WTC11 (cell line): ENCODE data around the gene CTNNA3. TPM values are rescaled to one million over a fixed set of nuclear protein-coding genes. Genes with fewer than 3 reads are reported as not detected.

Experiments
- ATAC-seq: fragments of 200-7000 bp; cut with Tn5 transposase; 2 replicates; pipeline ENCODE4 v1.10.0; 2021; ENCODE audit warnings: mild to moderate bottlenecking, moderate library complexity
- CTCF ChIA-PET: fragments of 300-600 bp; sonication (Branson Sonifier 250); formaldehyde crosslinking; loops from one replicate; lab custom pipeline; 2021; ENCODE audit warnings: antibody characterized with exemption; lab: Charles Lee
- POLR2A ChIA-PET: fragments of 350-600 bp; sonication (Branson Sonifier 250); formaldehyde crosslinking; loops from one replicate; lab custom pipeline; 2021; ENCODE audit warnings: antibody characterized with exemption; lab: Charles Lee
- DNase-seq: peaks from one replicate; pipeline ENCODE4 v3.0.0; 2021; ENCODE audit warnings: low spot score
- H3K27ac Mint-ChIP-seq: 2 replicates; pipeline ENCODE4 v1.8.0; 2021; ENCODE audit warnings: mixed read lengths
- H3K27me3 Mint-ChIP-seq: 2 replicates; pipeline ENCODE4 v1.8.0; 2021; ENCODE audit warnings: low read depth, mild to moderate bottlenecking, moderate library complexity, mixed read lengths
- H3K36me3 Mint-ChIP-seq: 2 replicates; pipeline ENCODE4 v1.8.0; 2021; ENCODE audit warnings: mixed read lengths
- H3K4me1 Mint-ChIP-seq: 2 replicates; pipeline ENCODE4 v1.8.0; 2022; ENCODE audit warnings: mixed read lengths
- H3K4me3 Mint-ChIP-seq: 2 replicates; pipeline ENCODE4 v1.8.0; 2021; ENCODE audit warnings: mild to moderate bottlenecking, moderate library complexity, mixed read lengths
- H3K9me3 Mint-ChIP-seq: 2 replicates; pipeline ENCODE4 v1.8.0; 2021; ENCODE audit warnings: mixed read lengths
- CREB1 ChIP-seq: sonication (generic); formaldehyde crosslinking; IDR thresholded peaks from 2 replicates; pipeline ENCODE4 v1.8.0; 2023; ENCODE audit warnings: mild to moderate bottlenecking, missing genetic modification reagents
- FOXK1 ChIP-seq: sonication (generic); formaldehyde crosslinking; IDR thresholded peaks from 2 replicates; pipeline ENCODE4 v1.8.0; 2022; ENCODE audit warnings: mild to moderate bottlenecking, moderate library complexity, missing genetic modification reagents
- JAZF1 ChIP-seq: fragments of 250-450 bp; sonication (Bioruptor Pico); IDR thresholded peaks from 2 replicates; pipeline ENCODE4 v1.9.0; 2021; ENCODE audit warnings: moderate library complexity, mild to moderate bottlenecking, inconsistent platforms
- JUN ChIP-seq: sonication (generic); formaldehyde crosslinking; IDR thresholded peaks from 2 replicates; pipeline ENCODE4 v1.8.0; 2023; ENCODE audit warnings: mild to moderate bottlenecking, missing genetic modification reagents
- MXD4 ChIP-seq: fragments of 250-450 bp; sonication (Bioruptor Pico); IDR thresholded peaks from 2 replicates; pipeline ENCODE4 v1.8.0; 2021; ENCODE audit warnings: mild to moderate bottlenecking, moderate library complexity, borderline replicate concordance
- MYBL2 ChIP-seq: sonication (generic); formaldehyde crosslinking; IDR thresholded peaks from 2 replicates; pipeline ENCODE4 v1.8.1; 2023; ENCODE audit warnings: mild to moderate bottlenecking, moderate library complexity, missing genetic modification reagents
- NFATC4 ChIP-seq: fragments of 250-450 bp; sonication (Bioruptor Pico); IDR thresholded peaks from 2 replicates; pipeline ENCODE4 v1.9.0; 2021; ENCODE audit warnings: mild to moderate bottlenecking
- NR3C1 ChIP-seq: sonication (generic); formaldehyde crosslinking; conservative IDR thresholded peaks from 2 replicates; pipeline ENCODE4 v1.8.1; 2023; ENCODE audit warnings: low read depth, mild to moderate bottlenecking, missing genetic modification reagents
- PRRX2 ChIP-seq: fragments of 250-450 bp; sonication (Bioruptor Pico); IDR thresholded peaks from 2 replicates; pipeline ENCODE4 v1.8.0; 2021; ENCODE audit warnings: mild to moderate bottlenecking
- SMAD3 ChIP-seq: sonication (generic); formaldehyde crosslinking; IDR thresholded peaks from 2 replicates; pipeline ENCODE4 v1.8.0; 2022; ENCODE audit warnings: missing genetic modification reagents, mild to moderate bottlenecking, borderline replicate concordance
- TCF7 ChIP-seq: sonication (generic); formaldehyde crosslinking; IDR thresholded peaks from 2 replicates; pipeline ENCODE4 v1.8.0; 2022; ENCODE audit warnings: mild to moderate bottlenecking, low read depth, missing genetic modification reagents, moderate library complexity
- TEAD1 ChIP-seq: sonication (generic); formaldehyde crosslinking; IDR thresholded peaks from 2 replicates; pipeline ENCODE4 v1.8.0; 2022; ENCODE audit warnings: mild to moderate bottlenecking, missing genetic modification reagents
- TP53 ChIP-seq: sonication (generic); formaldehyde crosslinking; IDR thresholded peaks from 2 replicates; pipeline ENCODE4 v1.8.1; 2023; ENCODE audit warnings: mild to moderate bottlenecking, missing genetic modification reagents
- ZBTB21 ChIP-seq: sonication (generic); formaldehyde crosslinking; IDR thresholded peaks from 2 replicates; pipeline ENCODE4 v1.8.1; 2023; ENCODE audit warnings: mild to moderate bottlenecking, missing genetic modification reagents, borderline replicate concordance
- ZNF317 ChIP-seq: sonication (generic); formaldehyde crosslinking; IDR thresholded peaks from 2 replicates; pipeline ENCODE4 v1.8.1; 2023; ENCODE audit warnings: low read depth, mild to moderate bottlenecking, moderate library complexity, missing genetic modification reagents, borderline replicate concordance
- total RNA-seq: library from RNA; stranded (reverse); gene quantifications from 3 replicates; pipeline ENCODE4 v1.2.3, GENCODE V29; 2021
- TF ChIP-seq, protein P1 (sequence below): fragments of 250-450 bp; sonication (Bioruptor Pico); IDR thresholded peaks from 2 replicates; pipeline ENCODE4 v1.8.0; 2021; ENCODE audit warnings: mild to moderate bottlenecking
- TF ChIP-seq, protein P2 (sequence below): sonication (generic); formaldehyde crosslinking; IDR thresholded peaks from 2 replicates; pipeline ENCODE4 v1.8.1; 2023; ENCODE audit warnings: mild to moderate bottlenecking, missing genetic modification reagents, borderline replicate concordance
- TF ChIP-seq, protein P3 (sequence below): sonication (generic); formaldehyde crosslinking; conservative IDR thresholded peaks from 2 replicates; pipeline ENCODE4 v1.8.1; 2023; ENCODE audit warnings: mild to moderate bottlenecking, low read depth, missing genetic modification reagents, moderate library complexity
- TF ChIP-seq, protein P4 (sequence below): sonication (generic); formaldehyde crosslinking; IDR thresholded peaks from 2 replicates; pipeline ENCODE4 v1.8.0; 2022; ENCODE audit warnings: mild to moderate bottlenecking, missing genetic modification reagents
- TF ChIP-seq, protein P5 (sequence below): sonication (generic); formaldehyde crosslinking; IDR thresholded peaks from 2 replicates; pipeline ENCODE4 v1.8.1; 2023; ENCODE audit warnings: mild to moderate bottlenecking, missing genetic modification reagents, moderate library complexity
- TF ChIP-seq, protein P6 (sequence below): sonication (generic); formaldehyde crosslinking; IDR thresholded peaks from 2 replicates; pipeline ENCODE4 v1.8.1; 2023; ENCODE audit warnings: mild to moderate bottlenecking, missing genetic modification reagents

CTNNA3 gene
- total RNA-seq, 1 experiment from 2014 or later, result 6.1 TPM

DNA sequence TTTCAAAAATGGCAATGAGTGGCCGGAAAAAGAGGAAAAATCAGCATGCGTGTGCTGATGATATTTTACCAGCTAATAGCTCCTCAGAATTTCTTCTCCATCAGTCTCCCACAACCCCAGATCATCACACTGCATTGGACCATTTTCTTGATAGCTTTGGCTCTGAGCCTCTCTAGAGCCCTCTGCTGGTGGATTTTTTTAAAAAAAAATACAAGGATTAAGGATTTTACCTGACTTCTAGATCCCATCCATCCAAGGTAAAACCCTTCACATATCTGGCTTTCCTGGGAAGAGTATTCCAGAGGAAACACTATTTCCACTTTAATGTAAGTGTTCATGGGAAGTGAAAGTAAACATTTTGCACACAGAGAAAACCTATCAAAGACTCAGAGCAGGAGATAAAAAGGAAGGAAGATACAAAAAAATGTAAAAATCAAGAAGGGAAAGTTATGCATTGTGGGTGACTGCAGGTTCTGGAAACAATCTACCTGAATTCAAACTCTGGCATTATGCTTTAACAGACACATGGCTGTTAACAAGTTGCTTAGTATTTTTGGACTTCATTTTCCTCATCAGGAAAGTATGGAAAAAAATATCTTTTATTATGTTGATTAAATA lies 389.3 kb downstream of the CTNNA3 start (continued):
- TF ChIP-seq, protein P1, sequence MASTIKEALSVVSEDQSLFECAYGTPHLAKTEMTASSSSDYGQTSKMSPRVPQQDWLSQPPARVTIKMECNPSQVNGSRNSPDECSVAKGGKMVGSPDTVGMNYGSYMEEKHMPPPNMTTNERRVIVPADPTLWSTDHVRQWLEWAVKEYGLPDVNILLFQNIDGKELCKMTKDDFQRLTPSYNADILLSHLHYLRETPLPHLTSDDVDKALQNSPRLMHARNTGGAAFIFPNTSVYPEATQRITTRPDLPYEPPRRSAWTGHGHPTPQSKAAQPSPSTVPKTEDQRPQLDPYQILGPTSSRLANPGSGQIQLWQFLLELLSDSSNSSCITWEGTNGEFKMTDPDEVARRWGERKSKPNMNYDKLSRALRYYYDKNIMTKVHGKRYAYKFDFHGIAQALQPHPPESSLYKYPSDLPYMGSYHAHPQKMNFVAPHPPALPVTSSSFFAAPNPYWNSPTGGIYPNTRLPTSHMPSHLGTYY, result no peak
- TF ChIP-seq, protein P2, sequence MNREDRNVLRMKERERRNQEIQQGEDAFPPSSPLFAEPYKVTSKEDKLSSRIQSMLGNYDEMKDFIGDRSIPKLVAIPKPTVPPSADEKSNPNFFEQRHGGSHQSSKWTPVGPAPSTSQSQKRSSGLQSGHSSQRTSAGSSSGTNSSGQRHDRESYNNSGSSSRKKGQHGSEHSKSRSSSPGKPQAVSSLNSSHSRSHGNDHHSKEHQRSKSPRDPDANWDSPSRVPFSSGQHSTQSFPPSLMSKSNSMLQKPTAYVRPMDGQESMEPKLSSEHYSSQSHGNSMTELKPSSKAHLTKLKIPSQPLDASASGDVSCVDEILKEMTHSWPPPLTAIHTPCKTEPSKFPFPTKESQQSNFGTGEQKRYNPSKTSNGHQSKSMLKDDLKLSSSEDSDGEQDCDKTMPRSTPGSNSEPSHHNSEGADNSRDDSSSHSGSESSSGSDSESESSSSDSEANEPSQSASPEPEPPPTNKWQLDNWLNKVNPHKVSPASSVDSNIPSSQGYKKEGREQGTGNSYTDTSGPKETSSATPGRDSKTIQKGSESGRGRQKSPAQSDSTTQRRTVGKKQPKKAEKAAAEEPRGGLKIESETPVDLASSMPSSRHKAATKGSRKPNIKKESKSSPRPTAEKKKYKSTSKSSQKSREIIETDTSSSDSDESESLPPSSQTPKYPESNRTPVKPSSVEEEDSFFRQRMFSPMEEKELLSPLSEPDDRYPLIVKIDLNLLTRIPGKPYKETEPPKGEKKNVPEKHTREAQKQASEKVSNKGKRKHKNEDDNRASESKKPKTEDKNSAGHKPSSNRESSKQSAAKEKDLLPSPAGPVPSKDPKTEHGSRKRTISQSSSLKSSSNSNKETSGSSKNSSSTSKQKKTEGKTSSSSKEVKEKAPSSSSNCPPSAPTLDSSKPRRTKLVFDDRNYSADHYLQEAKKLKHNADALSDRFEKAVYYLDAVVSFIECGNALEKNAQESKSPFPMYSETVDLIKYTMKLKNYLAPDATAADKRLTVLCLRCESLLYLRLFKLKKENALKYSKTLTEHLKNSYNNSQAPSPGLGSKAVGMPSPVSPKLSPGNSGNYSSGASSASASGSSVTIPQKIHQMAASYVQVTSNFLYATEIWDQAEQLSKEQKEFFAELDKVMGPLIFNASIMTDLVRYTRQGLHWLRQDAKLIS (CRISPR knock-in tag), result no peak
- TF ChIP-seq FOXK1, result no peak
- no peak for TF ChIP-seq TP53 (CRISPR knock-in tag)

DNA sequence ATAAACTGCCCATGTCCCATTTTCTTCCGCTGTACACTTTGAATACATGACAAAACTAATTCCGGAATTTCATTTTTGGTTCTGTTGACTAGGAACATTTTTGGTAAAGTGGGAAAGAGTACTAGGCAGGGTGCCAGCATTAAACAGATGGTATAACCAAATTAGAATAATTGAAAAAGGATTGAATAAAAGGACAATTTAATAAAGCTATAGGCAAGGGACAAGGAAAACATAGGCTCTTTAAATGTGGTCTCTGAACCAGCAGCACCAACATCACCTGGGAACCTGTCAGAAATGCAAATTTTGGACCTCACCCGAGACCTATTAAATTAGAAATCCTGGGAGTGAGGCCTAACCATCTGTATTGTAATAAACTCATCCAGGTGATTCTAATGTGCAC lies 393.3 kb downstream of the CTNNA3 start:
- POLR2A ChIA-PET, result no interaction called here
- Mint-ChIP-seq H3K27ac (no peak overlapping the region), H3K36me3 (no peaks in the 10 kb centered on the region), H3K27me3 (no peaks in the 10 kb centered on the region), H3K4me3 (no peak overlapping the region), H3K9me3 (peaks cover 7% of the 10 kb centered on the region), H3K4me1 (peaks cover 2% of the 10 kb centered on the region; the same call in 1 of the 2 replicates)
- TF ChIP-seq ZNF317 (CRISPR knock-in tag) (no peak), JAZF1 (no peak), FOXK1 (no peak), MYBL2 (no peak), TEAD1 (CRISPR knock-in tag) (no peak), NFATC4 (no peak), SMAD3 (no peak), PRRX2 (CRISPR knock-in tag) (no peak)
- TF ChIP-seq, protein P3, sequence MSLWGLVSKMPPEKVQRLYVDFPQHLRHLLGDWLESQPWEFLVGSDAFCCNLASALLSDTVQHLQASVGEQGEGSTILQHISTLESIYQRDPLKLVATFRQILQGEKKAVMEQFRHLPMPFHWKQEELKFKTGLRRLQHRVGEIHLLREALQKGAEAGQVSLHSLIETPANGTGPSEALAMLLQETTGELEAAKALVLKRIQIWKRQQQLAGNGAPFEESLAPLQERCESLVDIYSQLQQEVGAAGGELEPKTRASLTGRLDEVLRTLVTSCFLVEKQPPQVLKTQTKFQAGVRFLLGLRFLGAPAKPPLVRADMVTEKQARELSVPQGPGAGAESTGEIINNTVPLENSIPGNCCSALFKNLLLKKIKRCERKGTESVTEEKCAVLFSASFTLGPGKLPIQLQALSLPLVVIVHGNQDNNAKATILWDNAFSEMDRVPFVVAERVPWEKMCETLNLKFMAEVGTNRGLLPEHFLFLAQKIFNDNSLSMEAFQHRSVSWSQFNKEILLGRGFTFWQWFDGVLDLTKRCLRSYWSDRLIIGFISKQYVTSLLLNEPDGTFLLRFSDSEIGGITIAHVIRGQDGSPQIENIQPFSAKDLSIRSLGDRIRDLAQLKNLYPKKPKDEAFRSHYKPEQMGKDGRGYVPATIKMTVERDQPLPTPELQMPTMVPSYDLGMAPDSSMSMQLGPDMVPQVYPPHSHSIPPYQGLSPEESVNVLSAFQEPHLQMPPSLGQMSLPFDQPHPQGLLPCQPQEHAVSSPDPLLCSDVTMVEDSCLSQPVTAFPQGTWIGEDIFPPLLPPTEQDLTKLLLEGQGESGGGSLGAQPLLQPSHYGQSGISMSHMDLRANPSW, result no peak
- TF ChIP-seq, protein P4, sequence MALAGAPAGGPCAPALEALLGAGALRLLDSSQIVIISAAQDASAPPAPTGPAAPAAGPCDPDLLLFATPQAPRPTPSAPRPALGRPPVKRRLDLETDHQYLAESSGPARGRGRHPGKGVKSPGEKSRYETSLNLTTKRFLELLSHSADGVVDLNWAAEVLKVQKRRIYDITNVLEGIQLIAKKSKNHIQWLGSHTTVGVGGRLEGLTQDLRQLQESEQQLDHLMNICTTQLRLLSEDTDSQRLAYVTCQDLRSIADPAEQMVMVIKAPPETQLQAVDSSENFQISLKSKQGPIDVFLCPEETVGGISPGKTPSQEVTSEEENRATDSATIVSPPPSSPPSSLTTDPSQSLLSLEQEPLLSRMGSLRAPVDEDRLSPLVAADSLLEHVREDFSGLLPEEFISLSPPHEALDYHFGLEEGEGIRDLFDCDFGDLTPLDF (CRISPR knock-in tag), result no peak
- TF ChIP-seq, protein P1, result no peak
- CTCF ChIA-PET, result no interaction called here
- no peak for DNase-seq
- no peak for ATAC-seq

DNA sequence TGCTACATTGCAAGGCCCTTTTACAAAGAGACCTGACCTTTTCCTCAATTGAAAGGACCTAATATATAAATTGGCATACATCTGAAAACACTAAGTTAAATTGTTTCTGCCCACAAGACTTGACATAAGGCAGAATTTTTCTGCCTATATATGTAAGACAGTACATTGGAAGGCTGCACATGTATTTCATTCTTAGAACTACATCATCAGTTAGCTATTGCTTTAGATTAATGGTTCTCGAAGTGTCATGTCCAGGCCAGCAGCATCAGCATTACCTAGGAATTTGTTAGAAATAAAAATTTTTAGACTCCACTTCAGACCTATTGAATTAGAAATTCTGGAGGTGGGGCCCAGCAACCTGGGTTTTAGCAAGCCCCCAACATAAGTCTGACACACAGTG lies 396.2 kb downstream of the CTNNA3 start:
- Mint-ChIP-seq H3K27ac (no peak overlapping the region), H3K4me1 (no peaks in the 10 kb centered on the region), H3K36me3 (no peaks in the 10 kb centered on the region), H3K9me3 (peaks cover 5% of the 10 kb centered on the region), H3K27me3 (no peaks in the 10 kb centered on the region), H3K4me3 (no peak overlapping the region)
- no peak for DNase-seq
- CTCF ChIA-PET, result no interaction called here
- POLR2A ChIA-PET, result no interaction called here
- no peak for ATAC-seq
- TF ChIP-seq, protein P5, sequence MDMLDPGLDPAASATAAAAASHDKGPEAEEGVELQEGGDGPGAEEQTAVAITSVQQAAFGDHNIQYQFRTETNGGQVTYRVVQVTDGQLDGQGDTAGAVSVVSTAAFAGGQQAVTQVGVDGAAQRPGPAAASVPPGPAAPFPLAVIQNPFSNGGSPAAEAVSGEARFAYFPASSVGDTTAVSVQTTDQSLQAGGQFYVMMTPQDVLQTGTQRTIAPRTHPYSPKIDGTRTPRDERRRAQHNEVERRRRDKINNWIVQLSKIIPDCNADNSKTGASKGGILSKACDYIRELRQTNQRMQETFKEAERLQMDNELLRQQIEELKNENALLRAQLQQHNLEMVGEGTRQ (CRISPR knock-in tag), result no peak
- TF ChIP-seq JUN (CRISPR knock-in tag) (no peak), CREB1 (CRISPR knock-in tag) (no peak), TCF7 (CRISPR knock-in tag) (no peak), TEAD1 (CRISPR knock-in tag) (no peak), NR3C1 (CRISPR knock-in tag) (no peak), FOXK1 (no peak), ZBTB21 (CRISPR knock-in tag) (no peak), MXD4 (CRISPR knock-in tag) (no peak)
- TF ChIP-seq, protein P6, sequence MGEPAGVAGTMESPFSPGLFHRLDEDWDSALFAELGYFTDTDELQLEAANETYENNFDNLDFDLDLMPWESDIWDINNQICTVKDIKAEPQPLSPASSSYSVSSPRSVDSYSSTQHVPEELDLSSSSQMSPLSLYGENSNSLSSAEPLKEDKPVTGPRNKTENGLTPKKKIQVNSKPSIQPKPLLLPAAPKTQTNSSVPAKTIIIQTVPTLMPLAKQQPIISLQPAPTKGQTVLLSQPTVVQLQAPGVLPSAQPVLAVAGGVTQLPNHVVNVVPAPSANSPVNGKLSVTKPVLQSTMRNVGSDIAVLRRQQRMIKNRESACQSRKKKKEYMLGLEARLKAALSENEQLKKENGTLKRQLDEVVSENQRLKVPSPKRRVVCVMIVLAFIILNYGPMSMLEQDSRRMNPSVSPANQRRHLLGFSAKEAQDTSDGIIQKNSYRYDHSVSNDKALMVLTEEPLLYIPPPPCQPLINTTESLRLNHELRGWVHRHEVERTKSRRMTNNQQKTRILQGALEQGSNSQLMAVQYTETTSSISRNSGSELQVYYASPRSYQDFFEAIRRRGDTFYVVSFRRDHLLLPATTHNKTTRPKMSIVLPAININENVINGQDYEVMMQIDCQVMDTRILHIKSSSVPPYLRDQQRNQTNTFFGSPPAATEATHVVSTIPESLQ, result no peak
